T-cell (primary cell): Measurements from ENCODE around the gene OPA1. TPM values are rescaled to one million over a fixed set of nuclear protein-coding genes. Genes with fewer than 3 reads are reported as not detected.

Experiments used
- ATAC-seq, 4 experiments: fragments of 200-7000 bp in 3 of 4; fragments of 150-1000 bp in 1 of 4; cut with Tn5 transposase; replicated peaks in 1 of 4; 1 replicate in 3 of 4; 2 replicates in 1 of 4; pipeline ENCODE4 v1.10.0; 2021; ENCODE audit warnings: moderate library complexity in 3 of 4, mild to moderate bottlenecking in 2 of 4, moderate number of reproducible peaks in 1 of 4
- CTCF ChIA-PET, 2 donors: fragments of 300-600 bp; sonication (Branson Sonifier 250); formaldehyde crosslinking; loops; one replicate each; lab custom pipeline; 2022; ENCODE audit warnings: antibody characterized with exemption in 2 of 2; lab: Charles Lee
- POLR2A ChIA-PET, 2 donors: fragments of 300-600 bp; sonication (Branson Sonifier 250); formaldehyde crosslinking; loops; one replicate each; lab custom pipeline; 2022; ENCODE audit warnings: antibody characterized with exemption in 2 of 2; lab: Charles Lee
- DNase-seq, 35 experiments: peaks; one replicate each; pipeline versions ENCODE4 v3.0.0 to v3.0.0-alpha.2; 2013 to 2023
- H3K27ac ChIP-seq: one replicate; pipeline ENCODE4 v1.5.1; 2013; ENCODE audit warnings: low read length
- H3K27me3 ChIP-seq, 2 experiments: replicated peaks in 1 of 2; 1 replicate in 1 of 2; 2 replicates in 1 of 2; pipeline versions ENCODE4 v1.6.1 to v1.7.0; 2013; ENCODE audit warnings: low read length in 1 of 2, mixed read lengths in 1 of 2; ENCODE audit not compliant: control insufficient read depth in 2 of 2, insufficient read depth in 2 of 2; ENCODE audit errors: extremely low read depth in 1 of 2
- H3K36me3 ChIP-seq, 2 donors: 1 replicate in 1 of 2; 2 replicates in 1 of 2; pipeline versions ENCODE4 v1.6.1 to v1.7.0; 2013; ENCODE audit warnings: low read length in 1 of 2; ENCODE audit not compliant: control insufficient read depth in 2 of 2, insufficient read depth in 1 of 2; ENCODE audit errors: extremely low read depth in 1 of 2
- H3K4me1 ChIP-seq, 2 experiments: 1 replicate in 1 of 2; 2 replicates in 1 of 2; pipeline versions ENCODE4 v1.6.1 to v1.7.0; 2013; ENCODE audit warnings: low read length in 2 of 2, mixed read lengths in 1 of 2; ENCODE audit not compliant: insufficient read depth in 2 of 2, control insufficient read depth in 1 of 2; ENCODE audit errors: extremely low read depth in 1 of 2
- H3K4me3 ChIP-seq, 2 donors: 1 replicate in 1 of 2; 2 replicates in 1 of 2; pipeline versions ENCODE4 v1.5.1 to v1.7.0; 2013; ENCODE audit warnings: mild to moderate bottlenecking in 2 of 2, low read length in 1 of 2, moderate library complexity in 1 of 2; ENCODE audit not compliant: control insufficient read depth in 1 of 2; ENCODE audit errors: extremely low read depth in 1 of 2
- H3K9me3 ChIP-seq: 2 replicates; pipeline ENCODE4 v1.7.0; 2013
- H3K27ac Mint-ChIP-seq, 2 donors: one replicate each; pipeline ENCODE4 v1.8.0; 2020 to 2021; ENCODE audit warnings: mild to moderate bottlenecking in 2 of 2, mixed read lengths in 2 of 2
- H3K27me3 Mint-ChIP-seq, 2 donors: one replicate each; pipeline ENCODE4 v1.8.0; 2021 to 2022; ENCODE audit warnings: mixed read lengths in 2 of 2
- H3K36me3 Mint-ChIP-seq: one replicate; pipeline ENCODE4 v1.8.0; 2021; ENCODE audit warnings: mixed read lengths
- H3K4me1 Mint-ChIP-seq, 3 donors: one replicate each; pipeline ENCODE4 v1.8.0; 2020 to 2022; ENCODE audit warnings: mixed read lengths in 3 of 3, mild to moderate bottlenecking in 1 of 3
- H3K4me3 Mint-ChIP-seq, 3 donors: one replicate each; pipeline ENCODE4 v1.8.0; 2020 to 2022; ENCODE audit warnings: mild to moderate bottlenecking in 3 of 3, mixed read lengths in 3 of 3, moderate library complexity in 3 of 3
- H3K9me3 Mint-ChIP-seq, 3 donors: one replicate each; pipeline ENCODE4 v1.8.0; 2020 to 2022; ENCODE audit warnings: mixed read lengths in 3 of 3
- WGBS: methylation state at CpG from one replicate; pipeline ENCODE4 v1.1.5; 2013; ENCODE audit warnings: missing lambda C conversion rate; ENCODE audit not compliant: insufficient coverage; 5-methylcytosine and 5-hydroxymethylcytosine counted together
- total RNA-seq, 35 experiments: library from RNA in 6 of 35; stranded (reverse) in 6 of 35; fragments of 120-200 nt in 1 of 35; gene quantifications; one replicate each; pipeline versions ENCODE4 v1.2.1 to v1.2.4 and lab custom pipeline; 2013 to 2026

Gene OPA1
- total RNA-seq, 5 donors from 2014 or later (not counting 1 experiment from before 2014, with no cell fraction given) = 40.5 to 56.1 (median 41.9) TPM

DNA sequence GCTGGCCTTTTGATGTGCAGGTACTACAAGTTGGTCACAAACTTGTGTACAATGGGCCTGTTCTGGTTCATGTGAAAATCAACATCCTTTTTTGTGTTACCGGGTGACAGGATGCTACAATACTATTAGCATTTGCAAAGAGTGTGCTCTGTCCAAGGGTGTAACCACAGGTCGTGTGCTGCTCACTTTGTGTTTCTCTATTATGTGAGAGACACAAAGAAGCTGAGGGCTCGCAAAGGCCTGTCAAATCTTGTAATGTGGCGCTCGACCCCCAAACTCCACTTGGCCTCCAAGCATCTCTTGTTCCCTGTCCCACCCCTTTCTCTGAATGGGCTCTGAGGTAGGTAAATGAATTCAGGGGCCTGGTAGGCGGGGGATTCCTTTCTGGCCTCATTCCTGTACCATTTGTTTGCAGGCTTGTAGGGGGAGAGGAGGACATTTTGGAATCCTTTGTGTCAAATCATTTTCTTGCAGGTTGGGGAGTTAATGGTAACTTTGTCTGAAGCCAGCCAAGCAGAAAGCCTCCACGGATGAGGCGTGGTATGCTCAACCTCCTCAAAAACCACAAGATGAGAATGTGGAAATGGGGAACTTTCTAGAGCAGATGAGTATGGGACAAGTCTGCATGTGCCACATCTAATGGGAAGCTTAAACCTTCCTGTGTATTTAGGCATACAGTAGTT is 109.1 kb downstream of the OPA1 start:
- Histone ChIP-seq H3K4me1 (peaks cover 0 to 2% of the 10 kb centered on the region in 2 experiments), H3K4me3 (no peak overlapping the region), H3K27ac (no peak overlapping the region), H3K9me3 (no peaks in the 10 kb centered on the region), H3K36me3 (no peaks in the 10 kb centered on the region), H3K27me3 (no peaks in the 10 kb centered on the region)
- 86% methylated on average over 1 of the region's 8 CpGs for WGBS
- CTCF ChIA-PET = interaction anchor here in 1 of 2 donors (0.8 kb wide), 1 partner anchor 633 kb away, joined by 3 read pairs; no protein-coding TSS in a partner anchor
- Mint-ChIP-seq H3K27ac (no peak overlapping the region), H3K9me3 (no peaks in the 10 kb centered on the region), H3K36me3 (peaks cover 25% of the 10 kb centered on the region), H3K27me3 (no peaks in the 10 kb centered on the region), H3K4me1 (peaks cover 0 to 4% (median 0%) of the 10 kb centered on the region in 3 donors), H3K4me3 (no peak overlapping the region)
- POLR2A ChIA-PET = no interaction called here
- DNase-seq (no peak), ATAC-seq (no peak)

DNA sequence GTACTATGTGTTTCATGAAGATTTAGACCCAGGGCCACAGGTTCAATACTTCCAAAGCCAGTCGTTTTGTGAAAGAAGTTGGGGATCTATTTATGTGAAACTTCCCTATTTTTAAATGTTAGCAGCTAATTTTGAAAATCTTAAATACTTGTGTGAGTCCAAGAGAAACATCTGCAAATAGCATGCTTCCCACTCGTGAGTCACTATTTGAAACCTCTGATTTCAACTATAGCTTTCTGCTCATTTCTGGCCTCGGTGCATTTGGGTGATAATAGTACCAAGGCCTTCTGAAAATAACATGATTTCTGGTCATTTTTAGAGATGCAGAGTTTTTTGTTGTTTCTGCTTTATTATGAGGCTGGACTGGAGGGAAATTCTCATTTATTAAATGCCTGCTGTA is 110.0 kb downstream of the OPA1 start:
- Histone ChIP-seq H3K27ac (no peak overlapping the region), H3K27me3 (no peaks in the 10 kb centered on the region), H3K4me1 (peaks cover 0 to 2% of the 10 kb centered on the region in 2 experiments), H3K36me3 (no peaks in the 10 kb centered on the region), H3K4me3 (no peak overlapping the region), H3K9me3 (no peaks in the 10 kb centered on the region)
- ATAC-seq = no peak
- WGBS = no CpG with 5 or more reads among the region's 3 CpGs
- ChIA-PET CTCF (interaction anchor here in 1 of 2 donors (0.6 kb wide), 1 partner anchor 561 kb away, joined by 3 read pairs; no protein-coding TSS in a partner anchor), POLR2A (no interaction called here)
- peaks cover 0 to 4% (median 0%) of the 10 kb centered on the region in 3 donors for H3K4me1 Mint-ChIP-seq
- H3K27ac Mint-ChIP-seq = peak overlapping the region in 1 of 2 donors; percentile 1
- no peak overlapping the region for H3K4me3 Mint-ChIP-seq
- no peak for DNase-seq
- H3K36me3 Mint-ChIP-seq = peaks cover 22% of the 10 kb centered on the region
- no peaks in the 10 kb centered on the region for H3K27me3 Mint-ChIP-seq
- no peaks in the 10 kb centered on the region for H3K9me3 Mint-ChIP-seq

DNA sequence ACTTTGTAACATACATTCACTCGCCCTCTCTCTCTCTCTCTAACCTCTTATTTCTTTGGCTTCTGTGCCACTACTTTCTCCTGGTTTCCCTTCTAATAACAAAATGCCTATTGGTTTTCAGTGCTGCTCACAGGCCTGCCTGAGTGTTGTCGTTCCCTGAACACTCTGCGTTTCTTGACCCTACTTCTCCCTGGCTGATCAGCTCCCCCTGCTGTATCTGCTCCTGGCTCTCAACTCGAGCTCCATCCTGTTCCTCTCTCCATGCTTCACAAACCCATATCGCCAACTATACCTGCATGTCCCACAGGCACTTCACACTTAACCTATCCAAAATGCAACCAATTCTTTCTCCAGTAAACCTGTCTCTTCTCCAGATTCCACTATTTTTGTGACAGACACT is 111.4 kb downstream of the OPA1 start:
- Mint-ChIP-seq H3K36me3 (peaks cover 13% of the 10 kb centered on the region), H3K4me1 (peaks cover 0 to 4% (median 0%) of the 10 kb centered on the region in 3 donors), H3K9me3 (no peaks in the 10 kb centered on the region), H3K27me3 (no peaks in the 10 kb centered on the region), H3K27ac (no peak overlapping the region), H3K4me3 (no peak overlapping the region)
- ChIA-PET CTCF (interaction anchor here in 1 of 2 donors (0.6 kb wide), 1 partner anchor 30 kb away, joined by 3 read pairs; no protein-coding TSS in a partner anchor), POLR2A (no interaction called here)
- Histone ChIP-seq H3K27me3 (no peaks in the 10 kb centered on the region), H3K27ac (no peak overlapping the region), H3K9me3 (no peaks in the 10 kb centered on the region), H3K4me3 (no peak overlapping the region), H3K4me1 (peaks cover 0 to 2% of the 10 kb centered on the region in 2 experiments), H3K36me3 (no peaks in the 10 kb centered on the region)
- ATAC-seq (no peak), DNase-seq (no peak)
- WGBS = 91% methylated on average over 5 of the region's 5 CpGs

DNA sequence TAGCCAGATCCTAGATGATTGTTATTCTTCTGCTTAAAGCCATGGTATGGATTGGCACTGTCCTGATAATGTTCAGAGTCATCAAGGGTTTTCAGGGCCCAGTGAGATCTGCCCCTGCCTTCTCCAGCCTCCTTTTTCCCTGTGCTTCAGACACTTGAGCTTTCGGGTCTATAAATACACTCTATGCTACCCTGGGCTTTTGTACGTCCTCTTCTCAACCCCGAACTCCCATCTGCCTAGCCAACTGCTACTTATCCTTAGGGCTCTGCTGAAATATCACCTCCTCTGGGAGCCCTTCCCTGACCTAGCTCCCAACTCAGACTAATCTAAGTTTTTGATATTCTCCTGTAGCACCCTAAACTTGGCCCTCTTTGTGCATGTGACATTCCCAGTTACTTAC is 115.3 kb downstream of the OPA1 start:
- Mint-ChIP-seq H3K4me1 (no peaks in the 10 kb centered on the region), H3K36me3 (no peaks in the 10 kb centered on the region), H3K27me3 (no peaks in the 10 kb centered on the region), H3K4me3 (no peak overlapping the region), H3K27ac (no peak overlapping the region), H3K9me3 (no peaks in the 10 kb centered on the region)
- Histone ChIP-seq H3K27ac (no peak overlapping the region), H3K27me3 (peaks cover 0 to 3% of the 10 kb centered on the region in 2 experiments), H3K4me3 (no peak overlapping the region), H3K9me3 (no peaks in the 10 kb centered on the region), H3K36me3 (no peaks in the 10 kb centered on the region), H3K4me1 (no peaks in the 10 kb centered on the region)
- WGBS = 100% methylated on average over 3 of the region's 3 CpGs
- ChIA-PET CTCF (interaction anchor here in 1 of 2 donors (0.6 kb wide), 1 partner anchor 605 kb away, joined by 3 read pairs; no protein-coding TSS in a partner anchor), POLR2A (no interaction called here)
- ATAC-seq (no peak), DNase-seq (no peak)

- no peaks in the 10 kb centered on the region for H3K27me3 Mint-ChIP-seq
- ATAC-seq = no peak
- peaks cover 3% of the 10 kb centered on the region for H3K36me3 Mint-ChIP-seq
- H3K9me3 Mint-ChIP-seq = peaks cover 7 to 11% (median 9%) of the 10 kb centered on the region in 3 donors
- no peak overlapping the region for H3K27ac Mint-ChIP-seq
- Histone ChIP-seq H3K27me3 (peaks cover 0 to 10% of the 10 kb centered on the region in 2 experiments), H3K4me1 (no peaks in the 10 kb centered on the region), H3K36me3 (no peaks in the 10 kb centered on the region), H3K4me3 (no peak overlapping the region), H3K27ac (no peak overlapping the region), H3K9me3 (no peaks in the 10 kb centered on the region)
- H3K4me1 Mint-ChIP-seq = peaks cover 0 to 2% (median 0%) of the 10 kb centered on the region in 3 donors
- no peak for DNase-seq
- ChIA-PET POLR2A (interaction anchor here in 1 of 2 donors (0.7 kb wide), 1 partner anchor 66 kb away, joined by 3 read pairs; no protein-coding TSS in a partner anchor), CTCF (no interaction called here)
- WGBS = 85% methylated on average over 11 of the region's 18 CpGs
- no peak overlapping the region for H3K4me3 Mint-ChIP-seq
Observed at GRCh38 chr3:193710286-193711165, 117.5 kb downstream of the OPA1 start.

- Mint-ChIP-seq H3K27me3 (no peaks in the 10 kb centered on the region), H3K27ac (no peak overlapping the region), H3K4me3 (no peak overlapping the region), H3K4me1 (peaks cover 0 to 7% (median 3%) of the 10 kb centered on the region in 3 donors), H3K36me3 (peaks cover 3% of the 10 kb centered on the region), H3K9me3 (peaks cover 7 to 15% (median 9%) of the 10 kb centered on the region in 3 donors)
- ChIA-PET CTCF (no interaction called here), POLR2A (interaction anchor here in 1 of 2 donors (0.7 kb wide), 1 partner anchor 67 kb away, joined by 3 read pairs; no protein-coding TSS in a partner anchor)
- Histone ChIP-seq H3K27ac (no peak overlapping the region), H3K9me3 (no peaks in the 10 kb centered on the region), H3K4me3 (no peak overlapping the region), H3K27me3 (peaks cover 0 to 10% of the 10 kb centered on the region in 2 experiments), H3K4me1 (peaks cover 1 to 3% of the 10 kb centered on the region in 2 experiments), H3K36me3 (no peaks in the 10 kb centered on the region)
- 95% methylated on average over 6 of the region's 8 CpGs for WGBS
- DNase-seq (no peak), ATAC-seq (no peak)
Observed at GRCh38 chr3:193711166-193711485, 118.1 kb downstream of the OPA1 start.
